ENCODE results near the gene RGS8. TPM values are rescaled to one million over a fixed set of nuclear protein-coding genes. Genes with fewer than 3 reads are reported as not detected.
"Not testable (repeated sequence)": the region's sequence is repeated elsewhere in the genome, so short reads cannot be mapped to it uniquely, and the experiment has no call there.

RGS8 gene
- total RNA-seq, 1 donor from 2014 or later: 0.03 TPM

GRCh38 chr1:182702826-182703524, 18.6 kb upstream of the RGS8 start:
- DNase-seq (ENCODE audit: low spot score): no peak

- no peak for DNase-seq (ENCODE audit: low spot score)
Observed at GRCh38 chr1:182700351-182700709, 15.9 kb upstream of the RGS8 start.

GRCh38 chr1:182699393-182700350, 15.3 kb upstream of the RGS8 start:
- no peak for DNase-seq (ENCODE audit: low spot score)

- DNase-seq (ENCODE audit: low spot score): no peak
Observed at GRCh38 chr1:182698971-182699370, 14.6 kb upstream of the RGS8 start.

GRCh38 chr1:182693139-182693538, 8.8 kb upstream of the RGS8 start:
- not testable (repeated sequence) for DNase-seq (ENCODE audit: low spot score)

GRCh38 chr1:182690886-182691443, 6.6 kb upstream of the RGS8 start:
- no peak for DNase-seq (ENCODE audit: low spot score)

GRCh38 chr1:182688436-182689205, 4.2 kb upstream of the RGS8 start:
- DNase-seq (ENCODE audit: low spot score): no peak

- no peak for DNase-seq (ENCODE audit: low spot score)
Observed at GRCh38 chr1:182687361-182687760, 3.0 kb upstream of the RGS8 start.

- no peak for DNase-seq (ENCODE audit: low spot score)
Observed at GRCh38 chr1:182686446-182686845, 2.1 kb upstream of the RGS8 start.

- DNase-seq (ENCODE audit: low spot score): no peak
Observed at GRCh38 chr1:182685215-182685614, 828 bp upstream of the RGS8 start.

- no peak for DNase-seq (ENCODE audit: low spot score)
Observed at GRCh38 chr1:182682898-182683501, 1.4 kb downstream of the RGS8 start.

GRCh38 chr1:182682406-182682805, 2.0 kb downstream of the RGS8 start:
- DNase-seq (ENCODE audit: low spot score): no peak

- DNase-seq (ENCODE audit: low spot score): no peak
Observed at GRCh38 chr1:182681568-182681912, 2.8 kb downstream of the RGS8 start.

- DNase-seq (ENCODE audit: low spot score): no peak
Observed at GRCh38 chr1:182680901-182681567, 3.4 kb downstream of the RGS8 start.

- no peak for DNase-seq (ENCODE audit: low spot score)
Observed at GRCh38 chr1:182680408-182680807, 4.0 kb downstream of the RGS8 start.

- no peak for DNase-seq (ENCODE audit: low spot score)
Observed at GRCh38 chr1:182679684-182680083, 4.7 kb downstream of the RGS8 start.

- DNase-seq (ENCODE audit: low spot score): no peak
Observed at GRCh38 chr1:182677397-182678098, 6.8 kb downstream of the RGS8 start.

GRCh38 chr1:182676274-182676673, 8.1 kb downstream of the RGS8 start:
- no peak for DNase-seq (ENCODE audit: low spot score)

- peak; percentile 33 for DNase-seq (ENCODE audit: low spot score)
Observed at GRCh38 chr1:182674346-182675246, 9.8 kb downstream of the RGS8 start.
